Measurements from ENCODE around the gene ANKS1A. TPM values are rescaled to one million over a fixed set of nuclear protein-coding genes. Genes with fewer than 3 reads are reported as not detected.

ANKS1A gene
- polyA plus RNA-seq, 3 donors = 1.7 to 8.0 (median 3.1) TPM

DNA sequence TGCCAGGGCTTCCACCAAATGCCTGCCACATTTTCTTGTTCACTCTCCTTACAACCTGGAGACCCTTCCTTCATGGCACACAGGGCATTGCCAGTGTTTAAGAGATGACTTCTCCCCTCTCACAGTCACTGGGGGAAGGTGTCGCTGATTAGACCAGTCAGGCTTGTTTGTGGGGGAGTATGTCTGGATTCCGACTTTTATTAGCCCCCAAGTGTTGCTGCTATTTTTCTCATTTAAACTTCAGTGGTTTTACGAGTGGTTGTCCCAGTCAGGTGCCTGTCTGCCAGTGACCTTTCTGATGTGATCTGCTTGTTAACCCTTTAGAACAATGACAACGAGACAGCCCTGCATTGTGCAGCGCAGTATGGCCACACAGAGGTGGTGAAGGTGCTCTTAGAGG is 92.3 kb downstream of the ANKS1A start:
- H3K27me3 ChIP-seq (ENCODE audit: control insufficient read depth in 2 of 2, insufficient read depth in 2 of 2, low read length in 2 of 2) = no peaks in the 10 kb centered on the region
- no peaks in the 10 kb centered on the region for H3K4me1 ChIP-seq (ENCODE audit: control insufficient read depth in 1 of 2, insufficient read depth in 2 of 2, low read length in 2 of 2)
- WGBS (ENCODE audit: insufficient coverage) = 88% methylated on average over 4 of the region's 5 CpGs
- H4K20me1 ChIP-seq (ENCODE audit: insufficient read depth, low read length) = peaks cover 4% of the 10 kb centered on the region
- H3K9ac ChIP-seq (ENCODE audit: insufficient read depth, low read length, poor library complexity, severe bottlenecking) = no peak overlapping the region
- H3K36me3 ChIP-seq (replicated peaks in 1 of 2; ENCODE audit: control insufficient read depth in 1 of 2, insufficient read depth in 2 of 2, low read length in 2 of 2) = peaks cover 64 to 92% of the 10 kb centered on the region in 2 donors
- no peaks in the 10 kb centered on the region for H3K9me3 ChIP-seq (replicated peaks in 1 of 2; ENCODE audit: control insufficient read depth in 1 of 2, insufficient read depth in 1 of 2, low read length in 2 of 2)
- H2AFZ ChIP-seq (ENCODE audit: insufficient read depth, low read depth, low read length, poor library complexity, severe bottlenecking) = no peak overlapping the region
- Mint-ChIP-seq H3K9me3 (no peaks in the 10 kb centered on the region), H3K4me3 (no peak overlapping the region), H3K36me3 (peaks cover 74 to 84% of the 10 kb centered on the region in 2 donors), H3K27me3 (ENCODE audit: low read depth in 3 of 3) (peaks cover 0 to 2% (median 0%) of the 10 kb centered on the region in 3 donors), H3K27ac (no peak overlapping the region), H3K4me1 (no peaks in the 10 kb centered on the region)
- H3K79me2 ChIP-seq (ENCODE audit: insufficient read depth, low read length) = no peaks in the 10 kb centered on the region
- TF ChIP-seq, protein P1, sequence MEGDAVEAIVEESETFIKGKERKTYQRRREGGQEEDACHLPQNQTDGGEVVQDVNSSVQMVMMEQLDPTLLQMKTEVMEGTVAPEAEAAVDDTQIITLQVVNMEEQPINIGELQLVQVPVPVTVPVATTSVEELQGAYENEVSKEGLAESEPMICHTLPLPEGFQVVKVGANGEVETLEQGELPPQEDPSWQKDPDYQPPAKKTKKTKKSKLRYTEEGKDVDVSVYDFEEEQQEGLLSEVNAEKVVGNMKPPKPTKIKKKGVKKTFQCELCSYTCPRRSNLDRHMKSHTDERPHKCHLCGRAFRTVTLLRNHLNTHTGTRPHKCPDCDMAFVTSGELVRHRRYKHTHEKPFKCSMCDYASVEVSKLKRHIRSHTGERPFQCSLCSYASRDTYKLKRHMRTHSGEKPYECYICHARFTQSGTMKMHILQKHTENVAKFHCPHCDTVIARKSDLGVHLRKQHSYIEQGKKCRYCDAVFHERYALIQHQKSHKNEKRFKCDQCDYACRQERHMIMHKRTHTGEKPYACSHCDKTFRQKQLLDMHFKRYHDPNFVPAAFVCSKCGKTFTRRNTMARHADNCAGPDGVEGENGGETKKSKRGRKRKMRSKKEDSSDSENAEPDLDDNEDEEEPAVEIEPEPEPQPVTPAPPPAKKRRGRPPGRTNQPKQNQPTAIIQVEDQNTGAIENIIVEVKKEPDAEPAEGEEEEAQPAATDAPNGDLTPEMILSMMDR (IDR thresholded peaks at IDR 0.05) = no peak
- H3K4me2 ChIP-seq (replicated peaks; ENCODE audit: extremely low read depth, low read length, poor library complexity, severe bottlenecking) = no peak overlapping the region
- DNase-seq = no peak
- no peak overlapping the region for H3K27ac ChIP-seq (ENCODE audit: low read depth in 1 of 2, low read length in 2 of 2)
- intact Hi-C loops (cut with micrococcal nuclease) = loop anchor here (10.0 kb wide), 2 partner anchors 223 to 263 kb away; no protein-coding TSS in a partner anchor
- H3K4me3 ChIP-seq (replicated peaks in 1 of 3; ENCODE audit: low read depth in 2 of 3, low read length in 3 of 3) = no peak overlapping the region

DNA sequence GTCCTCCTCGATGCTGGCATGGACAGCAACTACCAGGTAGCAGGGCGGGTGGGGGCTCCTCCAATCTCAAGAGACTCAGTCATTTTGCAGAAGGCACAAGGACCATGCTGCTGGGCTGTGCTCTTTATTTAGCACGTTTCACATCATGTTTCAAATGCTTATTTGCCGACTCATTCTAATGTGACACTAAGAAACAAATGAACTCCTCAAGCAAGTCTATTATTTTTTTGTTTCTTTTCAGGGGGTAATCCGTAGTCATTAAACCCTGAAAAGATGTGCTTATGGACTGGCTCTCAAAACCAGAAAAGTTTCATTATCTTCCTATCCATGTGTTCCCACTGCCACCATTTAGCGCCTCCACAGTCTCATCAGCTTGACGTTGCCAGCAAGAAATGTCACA is 92.9 kb downstream of the ANKS1A start:
- peaks cover 3% of the 10 kb centered on the region for H4K20me1 ChIP-seq (ENCODE audit: insufficient read depth, low read length)
- no peak overlapping the region for H3K27ac ChIP-seq (ENCODE audit: low read depth in 1 of 2, low read length in 2 of 2)
- H3K9me3 ChIP-seq (replicated peaks in 1 of 2; ENCODE audit: control insufficient read depth in 1 of 2, insufficient read depth in 1 of 2, low read length in 2 of 2) = no peaks in the 10 kb centered on the region
- WGBS (ENCODE audit: insufficient coverage) = 17% methylated on average over 1 of the region's 7 CpGs
- H3K4me1 ChIP-seq (ENCODE audit: control insufficient read depth in 1 of 2, insufficient read depth in 2 of 2, low read length in 2 of 2) = no peaks in the 10 kb centered on the region
- H3K4me3 ChIP-seq (replicated peaks in 1 of 3; ENCODE audit: low read depth in 2 of 3, low read length in 3 of 3) = no peak overlapping the region
- H3K27ac Mint-ChIP-seq = peak overlapping the region in 1 of 7 donors; percentile 62
- no peaks in the 10 kb centered on the region for H3K9me3 Mint-ChIP-seq
- no peaks in the 10 kb centered on the region for H3K79me2 ChIP-seq (ENCODE audit: insufficient read depth, low read length)
- no peak overlapping the region for H3K9ac ChIP-seq (ENCODE audit: insufficient read depth, low read length, poor library complexity, severe bottlenecking)
- no peak overlapping the region for H3K4me2 ChIP-seq (replicated peaks; ENCODE audit: extremely low read depth, low read length, poor library complexity, severe bottlenecking)
- H3K4me1 Mint-ChIP-seq = no peaks in the 10 kb centered on the region
- no peak for DNase-seq
- H2AFZ ChIP-seq (ENCODE audit: insufficient read depth, low read depth, low read length, poor library complexity, severe bottlenecking) = no peak overlapping the region
- TF ChIP-seq, protein P1 (IDR thresholded peaks at IDR 0.05) = no peak
- H3K4me3 Mint-ChIP-seq = no peak overlapping the region
- H3K27me3 Mint-ChIP-seq (ENCODE audit: low read depth in 3 of 3) = peaks cover 0 to 2% (median 0%) of the 10 kb centered on the region in 3 donors
- peaks cover 76 to 86% of the 10 kb centered on the region in 2 donors for H3K36me3 Mint-ChIP-seq
- peaks cover 64 to 94% of the 10 kb centered on the region in 2 donors for H3K36me3 ChIP-seq (replicated peaks in 1 of 2; ENCODE audit: control insufficient read depth in 1 of 2, insufficient read depth in 2 of 2, low read length in 2 of 2)
- intact Hi-C loops (cut with micrococcal nuclease) = loop anchor here (10.0 kb wide), 2 partner anchors 223 to 263 kb away; no protein-coding TSS in a partner anchor
- H3K27me3 ChIP-seq (ENCODE audit: control insufficient read depth in 2 of 2, insufficient read depth in 2 of 2, low read length in 2 of 2) = no peaks in the 10 kb centered on the region

Measured in CD14-positive monocyte (primary cell).